Spleen (tissue), 11 donors: Measurements from ENCODE around the gene SNRNP70. TPM values are rescaled to one million over a fixed set of nuclear protein-coding genes. Genes with fewer than 3 reads are reported as not detected.

Source experiments
- DNase-seq: peaks from one replicate; pipeline ENCODE4 v3.0.0-alpha.2; 2020
- H3K27ac ChIP-seq, 8 donors: fragments of 200-600 bp; sonication (generic) in 7 of 8; 1 replicate in 4 of 8; 2 replicates in 4 of 8; pipeline versions ENCODE4 v1.5.0 to v1.8.0; 2016 to 2021; ENCODE audit warnings: inconsistent platforms in 4 of 8, mild to moderate bottlenecking in 4 of 8, moderate library complexity in 1 of 8
- H3K27me3 ChIP-seq, 7 donors: fragments of 200-600 bp; sonication (generic) in 6 of 7; replicated peaks in 1 of 7; 1 replicate in 4 of 7; 2 replicates in 3 of 7; pipeline versions ENCODE4 v1.5.0 to v1.8.0; 2016 to 2021; ENCODE audit warnings: inconsistent platforms in 3 of 7, mild to moderate bottlenecking in 1 of 7
- H3K36me3 ChIP-seq, 6 donors: fragments of 200-600 bp; sonication (generic) in 5 of 6; 1 replicate in 4 of 6; 2 replicates in 2 of 6; pipeline versions ENCODE4 v1.5.0 to v1.8.0; 2016 to 2021; ENCODE audit warnings: inconsistent platforms in 2 of 6
- H3K4me1 ChIP-seq, 6 donors: fragments of 200-600 bp; sonication (generic) in 5 of 6; 1 replicate in 3 of 6; 2 replicates in 3 of 6; pipeline versions ENCODE4 v1.5.0 to v1.8.0; 2016 to 2021; ENCODE audit warnings: inconsistent platforms in 3 of 6
- H3K4me3 ChIP-seq, 8 donors: fragments of 200-600 bp; sonication (generic) in 7 of 8; 1 replicate in 4 of 8; 2 replicates in 4 of 8; pipeline versions ENCODE4 v1.5.0 to v1.8.0; 2016 to 2021; ENCODE audit warnings: inconsistent platforms in 4 of 8, mild to moderate bottlenecking in 4 of 8, moderate library complexity in 2 of 8
- H3K9me3 ChIP-seq, 8 donors: fragments of 200-600 bp; sonication (generic) in 7 of 8; 1 replicate in 4 of 8; 2 replicates in 4 of 8; pipeline versions ENCODE4 v1.5.0 to v1.8.0; 2016 to 2021; ENCODE audit warnings: inconsistent platforms in 4 of 8
- CTCF ChIP-seq, 11 experiments: fragments of 200-600 bp in 7 of 11; fragments of 450-650 bp in 4 of 11; sonication (generic) in 4 of 11; IDR thresholded peaks in 8 of 11; conservative IDR thresholded peaks in 3 of 11; 1 replicate in 7 of 11; 2 replicates in 4 of 11; pipeline versions ENCODE4 v1.4.0 to v1.8.0; 2016 to 2021; ENCODE audit warnings: antibody characterized with exemption in 11 of 11, inconsistent platforms in 4 of 11, mild to moderate bottlenecking in 1 of 11
- POLR2A ChIP-seq, 3 donors: fragments of 450-650 bp; IDR thresholded peaks; one replicate each; pipeline ENCODE4 v1.5.1; 2017; ENCODE audit warnings: antibody characterized with exemption in 3 of 3, mild to moderate bottlenecking in 1 of 3
- POLR2AphosphoS5 ChIP-seq, 3 donors: sonication (generic); formaldehyde crosslinking; IDR thresholded peaks; one replicate each; pipeline ENCODE4 v1.5.1; 2017; ENCODE audit warnings: antibody characterized with exemption in 3 of 3
- WGBS, 5 donors: extraction: QIAGEN DNeasy Blood & Tissue Kit in 3 of 5; methylation state at CpG; one replicate each; pipeline versions ENCODE4 v1.1.5 to v1.1.7; 2013 to 2018; 5-methylcytosine and 5-hydroxymethylcytosine counted together
- intact Hi-C: fragments of 100-400 bp; cut with DNase I; formaldehyde crosslinking; loops from one replicate; pipeline ENCODE4 v1.15.0; 2023; ENCODE audit warnings: low total_unique reads
- polyA plus RNA-seq, 3 donors: library from polyadenylated mRNA; stranded (reverse); fragments of 200-250 nt; gene quantifications; one replicate each; pipeline ENCODE4 v1.2.1, GENCODE V29; 2013
- total RNA-seq, 7 donors: library from RNA; depleted of rRNA in 3 of 7; stranded (reverse); fragments of >200 nt in 3 of 7; fragmentation: NEBNext Ultra II Directional in 4 of 7; extraction: Animal tissue kit (Norgen Biotek cat#: 25700) in 4 of 7; gene quantifications; one replicate each; pipeline versions ENCODE4 v1.1.0 to v1.2.1, GENCODE V29; 2016 to 2021
- donor health status: healthy with polysubstance abuse.
- donor health status: DM: no; HTN: no; CAD: no; lungs with moderate emphysema.
- donor health status: DM: no; HTN: no; CAD: no.
- donor health status: Bipolar disorder and iron deficiency.
- donor health status: healthy.
- donor health status: DM: no; HTN: no; CAD: no.
- donor health status: DM: yes; HTN: yes; CAD: no.

The SNRNP70 gene
- total and polyA plus RNA-seq, 10 donors: 198 to 559 (median 272) TPM

GRCh38 chr19:49064768-49065611, 20.3 kb upstream of the SNRNP70 start, which contains the start of gene NTF4:
Gene NTF4, minus strand, starts transcription at chr19:49064818. Its CDS starts 2,821 bp downstream, at chr19:49061997.
- Histone ChIP-seq H3K9me3 (no peaks in the 10 kb centered on the region), H3K4me1 (peaks cover 0 to 10% (median 6%) of the 10 kb centered on the region in 6 donors), H3K36me3 (no peaks in the 10 kb centered on the region), H3K4me3 (peak within 1 kb of the TSS in 1 of 8 donors; percentile 49), H3K27ac (no peak within 1 kb of the TSS), H3K27me3 (peaks cover 0 to 99% (median 57%) of the 10 kb centered on the region in 7 donors)
- TF ChIP-seq POLR2A (IDR thresholded peaks at IDR 0.05) (no peak), POLR2AphosphoS5 (IDR thresholded peaks at IDR 0.05) (no peak), CTCF (IDR thresholded peaks at IDR 0.05 in 8 of 11, conservative IDR thresholded peaks at IDR 0.05 in 3 of 11) (no peak)
- 6 to 18% (median 7%) methylated on average over 22 to 53 of the region's 53 CpGs for WGBS, 5 donors
- intact Hi-C loops: no loop called here
- DNase-seq: no peak

GRCh38 chr19:49065905-49066512, 19.2 kb upstream of the SNRNP70 start:
- intact Hi-C loops: no loop called here
- 43 to 52% (median 48%) methylated on average over 12 to 13 of the region's 13 CpGs for WGBS, 5 donors
- Histone ChIP-seq H3K27ac (no peak overlapping the region), H3K36me3 (no peaks in the 10 kb centered on the region), H3K9me3 (no peaks in the 10 kb centered on the region), H3K4me3 (no peak overlapping the region), H3K4me1 (peaks cover 0 to 10% (median 6%) of the 10 kb centered on the region in 6 donors), H3K27me3 (peaks cover 0 to 100% (median 63%) of the 10 kb centered on the region in 7 donors)
- TF ChIP-seq CTCF (IDR thresholded peaks at IDR 0.05 in 8 of 11, conservative IDR thresholded peaks at IDR 0.05 in 3 of 11) (no peak), POLR2A (IDR thresholded peaks at IDR 0.05) (no peak), POLR2AphosphoS5 (IDR thresholded peaks at IDR 0.05) (no peak)
- DNase-seq: no peak

GRCh38 chr19:49067554-49067953, 17.7 kb upstream of the SNRNP70 start:
- no peak overlapping the region for H3K4me3 ChIP-seq
- 30 to 66% (median 62%) methylated on average over 3 of the region's 3 CpGs for WGBS, 5 donors
- intact Hi-C loops: no loop called here
- peaks cover 0 to 100% (median 71%) of the 10 kb centered on the region in 7 donors for H3K27me3 ChIP-seq
- H3K27ac ChIP-seq: no peak overlapping the region
- no peak for DNase-seq
- peaks cover 0 to 4% (median 0%) of the 10 kb centered on the region in 8 donors for H3K9me3 ChIP-seq
- no peak for TF ChIP-seq POLR2AphosphoS5 (IDR thresholded peaks at IDR 0.05)
- TF ChIP-seq CTCF (IDR thresholded peaks at IDR 0.05 in 8 of 11, conservative IDR thresholded peaks at IDR 0.05 in 3 of 11): no peak
- no peak for TF ChIP-seq POLR2A (IDR thresholded peaks at IDR 0.05)
- H3K4me1 ChIP-seq: peaks cover 0 to 20% (median 12%) of the 10 kb centered on the region in 6 donors
- no peaks in the 10 kb centered on the region for H3K36me3 ChIP-seq

- no peak for DNase-seq
- H3K4me3 ChIP-seq: no peak overlapping the region
- intact Hi-C loops: no loop called here
- H3K27me3 ChIP-seq: peaks cover 0 to 100% (median 76%) of the 10 kb centered on the region in 7 donors
- no peaks in the 10 kb centered on the region for H3K36me3 ChIP-seq
- H3K4me1 ChIP-seq: peaks cover 0 to 26% (median 12%) of the 10 kb centered on the region in 6 donors
- peaks cover 0 to 4% (median 0%) of the 10 kb centered on the region in 8 donors for H3K9me3 ChIP-seq
- no peak overlapping the region for H3K27ac ChIP-seq
- WGBS, 5 donors: 87 to 95% (median 92%) methylated on average over 9 of the region's 9 CpGs
- TF ChIP-seq POLR2A (IDR thresholded peaks at IDR 0.05) (no peak), CTCF (IDR thresholded peaks at IDR 0.05 in 8 of 11, conservative IDR thresholded peaks at IDR 0.05 in 3 of 11) (no peak), POLR2AphosphoS5 (IDR thresholded peaks at IDR 0.05) (no peak)
Measured at GRCh38 chr19:49069026-49069425, 16.2 kb upstream of the SNRNP70 start.
